Hippocampal formation (tissue), 2 donors: ENCODE data around the gene SORCS1.

ENCODE experiments used
- DNase-seq, 2 donors: peaks; one replicate each; lab custom pipeline; 2025; lab: John Stamatoyannopoulos, UW

The SORCS1 gene

DNA sequence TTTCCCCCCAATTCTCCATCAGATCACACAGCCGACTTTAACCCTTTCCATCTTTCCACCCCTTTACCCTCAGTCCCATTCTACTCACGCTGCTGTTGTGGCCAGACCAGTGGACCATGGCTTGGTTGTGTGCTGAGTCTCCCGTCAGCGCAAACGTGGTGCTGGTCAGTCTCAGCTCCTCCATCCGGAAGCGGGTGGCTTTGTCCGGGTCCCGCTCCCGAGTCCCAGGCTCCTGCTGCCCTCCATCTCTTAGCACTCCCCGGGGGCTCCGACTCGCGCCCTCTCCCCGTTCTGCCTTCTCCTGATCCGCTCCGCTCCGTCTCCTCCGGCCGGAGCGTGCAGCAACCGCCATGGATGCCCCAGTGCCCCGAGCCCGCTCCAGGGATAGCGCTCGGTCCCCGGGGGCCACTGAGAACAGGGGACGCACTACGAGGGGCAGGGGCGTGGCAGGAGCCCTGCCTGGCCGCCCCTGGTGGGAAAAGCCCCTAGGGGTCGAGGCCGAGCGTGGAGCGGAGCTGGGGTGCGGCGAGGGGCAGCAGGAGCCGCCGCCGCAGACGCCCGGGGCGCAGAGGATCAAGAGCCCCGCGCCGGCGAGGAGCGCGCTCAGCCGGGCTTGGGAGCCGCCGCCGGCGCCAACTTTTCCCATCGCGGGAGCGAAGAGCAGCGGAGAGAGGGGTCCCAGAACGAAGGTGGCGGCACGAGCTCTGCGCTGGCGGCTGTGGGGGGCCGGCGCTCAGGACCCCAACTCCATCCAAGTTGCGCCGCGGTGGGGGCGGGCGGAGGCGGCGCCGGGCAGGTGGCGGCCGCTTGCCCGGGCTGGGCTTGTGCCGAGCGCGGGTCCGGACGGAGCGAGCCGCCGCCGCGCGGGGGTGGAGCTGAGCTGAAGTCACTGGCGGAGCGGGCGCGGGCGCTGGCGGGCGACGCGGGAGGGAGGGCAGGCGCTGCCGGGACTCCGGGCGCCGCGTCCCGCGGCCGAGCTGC is at the start of gene SORCS1:
TSS of gene SORCS1 (minus strand) at position 826 of the 981 bp plus-strand sequence.
- DNase-seq = no peak

DNA sequence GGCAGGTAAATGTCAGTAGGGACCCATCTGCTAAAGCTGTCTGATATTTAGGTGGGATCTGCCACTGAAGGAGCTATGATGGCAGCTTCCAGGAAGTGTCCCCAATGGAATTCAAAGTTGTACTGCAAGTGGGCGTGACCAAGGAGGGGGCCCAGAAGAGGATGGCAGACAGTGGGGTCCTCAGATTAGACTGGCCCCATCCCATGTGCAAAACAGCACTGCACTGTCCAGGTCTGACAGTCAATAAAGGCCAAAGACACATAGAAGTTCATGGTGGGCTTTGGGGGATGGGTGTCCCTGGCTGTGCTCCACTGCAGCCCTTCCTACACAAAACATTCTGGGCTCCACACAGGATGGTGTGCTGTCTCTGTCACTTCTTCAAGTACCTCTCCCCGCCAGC is 49.8 kb upstream of the SORCS1 start:
- no peak for DNase-seq

DNA sequence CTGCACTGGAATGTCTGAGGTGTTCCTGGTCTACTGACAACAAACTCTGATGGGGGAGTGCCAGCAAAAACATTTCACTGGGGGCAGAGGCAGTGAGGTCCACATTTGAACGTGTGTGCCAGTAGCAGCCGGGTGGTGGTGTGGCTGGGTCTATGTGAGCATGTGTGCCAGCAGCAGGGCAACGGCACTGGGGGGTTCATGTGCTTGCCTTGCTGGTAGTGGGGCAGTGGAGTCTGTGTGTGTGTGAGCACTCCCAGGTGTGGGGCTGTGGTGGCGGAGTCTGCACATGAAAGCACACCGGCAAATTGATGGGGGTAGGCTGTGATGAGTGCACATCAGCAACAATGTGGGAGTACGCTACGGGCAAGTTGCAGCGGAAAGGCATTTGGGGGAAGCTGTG is 49.4 kb upstream of the SORCS1 start:
- DNase-seq = no peak

DNA sequence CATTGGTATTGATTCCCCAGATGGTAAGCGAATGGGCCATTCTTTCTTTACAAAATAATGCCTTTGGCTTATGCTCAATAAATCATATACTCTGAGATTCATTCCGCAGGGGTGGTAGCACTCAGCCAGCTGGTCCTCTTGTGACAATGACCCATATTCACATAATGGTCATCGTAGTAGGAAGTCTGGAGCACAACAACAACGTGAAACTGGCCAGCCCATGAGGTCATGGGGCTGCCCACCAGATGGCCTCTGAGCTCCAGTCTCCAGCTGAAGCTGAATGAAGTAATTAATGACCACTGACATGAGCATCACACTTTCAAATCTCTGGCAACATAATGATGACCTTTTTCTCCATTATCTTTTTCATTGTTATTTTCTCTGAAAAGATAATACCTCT is 42.3 kb upstream of the SORCS1 start:
- no peak for DNase-seq

DNA sequence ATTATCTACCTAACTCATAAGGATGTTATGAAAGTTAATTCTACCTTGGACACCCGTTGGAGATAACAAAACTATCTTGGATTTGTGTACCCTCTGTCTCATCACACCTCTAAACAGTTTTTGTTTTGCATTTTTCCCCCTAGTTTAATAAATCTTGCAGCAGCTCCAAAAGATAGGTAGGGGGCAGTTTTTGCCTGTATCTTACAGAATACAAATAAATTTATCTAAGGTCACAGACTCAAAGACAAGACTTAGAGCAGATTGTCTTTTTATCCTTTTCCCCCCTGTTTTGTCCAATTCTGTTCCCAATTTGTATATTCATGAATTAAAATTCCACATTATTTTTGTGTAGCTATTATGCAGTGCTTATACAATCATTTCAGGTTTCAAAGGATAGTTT is 5.0 kb upstream of the SORCS1 start:
- DNase-seq = no peak

DNA sequence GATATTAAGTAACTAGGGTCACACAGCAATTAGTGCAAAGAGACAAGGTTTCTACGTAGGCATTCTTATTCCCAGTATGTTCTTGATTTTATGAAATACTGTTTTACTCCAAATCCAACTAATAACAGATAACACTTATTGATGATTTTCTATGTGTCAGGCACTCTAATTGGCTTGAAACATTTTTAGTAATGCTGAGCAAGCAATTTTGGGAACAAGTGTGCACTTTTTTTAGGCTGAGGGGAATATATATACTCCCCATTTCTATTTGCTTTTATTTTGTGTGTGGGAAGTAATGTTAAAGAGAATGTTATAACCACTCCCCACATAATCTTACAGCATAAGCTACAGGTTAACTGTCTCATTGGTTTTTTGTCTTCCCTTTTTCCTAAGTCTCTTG is 4.2 kb upstream of the SORCS1 start:
- DNase-seq = no peak

DNA sequence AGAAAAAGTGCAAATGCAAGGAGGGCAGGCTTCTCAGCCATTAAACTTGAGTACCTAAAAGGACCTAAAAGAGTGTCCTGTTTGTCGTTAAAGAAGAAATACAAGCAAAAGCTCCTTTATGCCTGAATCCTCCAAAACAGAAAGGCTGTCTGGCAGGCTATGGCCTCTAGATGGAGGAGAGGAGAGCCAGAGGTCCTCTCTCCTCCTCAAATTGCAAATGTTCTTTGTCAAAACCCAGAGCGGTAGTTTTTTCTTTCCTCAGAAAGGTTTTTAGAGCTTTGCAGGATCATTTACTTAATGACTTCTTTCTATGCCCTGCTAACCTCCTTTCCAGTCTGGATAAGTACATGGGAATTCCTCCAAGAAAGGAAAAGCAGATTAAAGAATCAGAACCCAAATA is 1.9 kb upstream of the SORCS1 start:
- no peak for DNase-seq

DNA sequence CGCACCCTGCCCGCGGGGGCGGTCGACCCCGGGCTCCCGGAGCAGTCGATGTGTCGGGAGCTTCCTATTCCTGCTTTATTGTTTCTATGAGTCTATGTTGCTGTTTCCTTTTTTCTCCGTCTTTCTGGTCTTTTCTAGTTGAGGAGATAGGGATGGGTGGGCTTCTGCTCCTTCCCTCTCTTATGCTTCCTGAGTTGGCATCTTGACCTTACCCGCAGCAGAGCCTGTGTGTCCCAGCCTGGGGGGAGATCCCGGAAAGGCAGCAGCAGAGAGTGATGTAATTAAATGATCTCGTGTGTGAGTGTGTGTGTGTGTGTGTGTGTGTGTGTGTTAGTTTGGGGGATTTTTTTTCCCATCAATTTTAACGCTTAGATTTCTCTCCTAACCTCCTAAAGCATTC is 486 bp upstream of the SORCS1 start:
- no peak for DNase-seq

DNA sequence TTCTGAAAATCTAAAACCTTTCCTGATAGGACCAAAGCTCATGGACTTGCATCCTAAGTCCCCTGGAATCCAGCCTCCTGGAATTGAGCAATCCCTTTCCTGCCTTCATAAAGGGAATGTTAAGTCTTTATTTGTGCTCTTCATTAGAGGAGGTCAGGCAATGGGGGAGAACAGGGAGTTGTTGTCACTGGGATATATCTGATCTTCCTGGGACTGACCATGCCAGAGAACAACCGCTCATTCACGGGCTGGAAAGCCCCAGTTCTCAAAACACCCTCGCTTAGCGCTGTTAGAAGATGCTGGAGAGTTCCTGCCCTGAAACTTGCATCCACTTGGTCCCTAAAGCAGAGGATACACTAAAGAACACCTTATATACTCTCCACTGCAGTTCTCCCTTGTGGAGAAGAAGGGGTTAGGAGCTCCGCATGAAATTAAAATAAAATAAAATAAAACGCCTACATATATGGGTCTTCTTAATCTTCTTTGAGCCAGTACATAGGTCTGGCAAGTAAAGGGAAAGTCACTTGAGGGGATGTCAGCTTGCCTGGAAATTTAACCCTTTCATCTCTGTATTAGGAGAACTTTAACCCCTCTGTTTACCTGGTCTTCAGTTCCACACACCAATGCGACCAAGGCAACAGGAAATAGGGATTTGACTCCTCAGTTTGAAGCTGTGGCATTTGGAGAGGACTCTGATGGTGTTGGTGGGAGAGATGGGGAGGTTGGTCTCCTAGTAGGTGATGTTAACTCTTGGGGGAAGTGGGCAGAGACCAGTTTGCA is 1.2 kb downstream of the SORCS1 start:
- DNase-seq = no peak

DNA sequence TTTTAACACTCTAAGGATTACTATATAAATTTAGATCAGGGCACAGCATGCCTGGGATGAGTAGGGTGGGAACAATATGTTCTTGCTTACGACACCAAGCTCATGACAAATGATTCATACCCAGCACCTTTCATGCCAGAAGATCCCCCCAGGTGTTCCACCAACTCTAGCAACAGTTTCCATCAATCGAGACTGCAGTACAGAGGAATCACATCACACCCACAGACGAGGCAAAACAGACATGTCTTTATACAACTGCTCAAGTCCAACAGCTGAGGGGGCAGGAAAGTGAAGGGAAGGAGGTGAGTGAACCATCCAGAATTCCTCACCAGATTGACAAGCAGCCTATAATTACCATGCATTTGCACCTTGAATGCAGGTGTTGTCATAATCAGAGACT is 3.6 kb downstream of the SORCS1 start:
- DNase-seq = no peak

DNA sequence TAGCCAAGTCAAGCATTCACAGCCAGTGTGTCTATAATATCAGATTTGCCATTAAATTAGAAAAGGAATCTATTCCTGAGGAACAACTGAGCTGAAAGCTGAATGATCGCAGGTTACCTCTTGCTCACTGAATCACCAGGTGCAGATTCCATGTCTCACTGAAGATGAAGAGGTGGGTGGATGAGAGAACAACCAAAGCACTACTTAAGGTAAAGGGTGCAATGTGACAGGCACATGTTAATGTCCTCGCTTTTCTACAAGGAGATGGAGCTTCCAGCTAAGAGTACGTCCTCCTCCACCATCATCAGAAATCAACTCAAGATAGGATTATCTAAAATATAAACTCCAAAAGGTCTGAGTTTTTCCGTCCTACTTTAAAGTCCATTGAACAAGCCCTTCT is 4.6 kb downstream of the SORCS1 start:
- no peak for DNase-seq

DNA sequence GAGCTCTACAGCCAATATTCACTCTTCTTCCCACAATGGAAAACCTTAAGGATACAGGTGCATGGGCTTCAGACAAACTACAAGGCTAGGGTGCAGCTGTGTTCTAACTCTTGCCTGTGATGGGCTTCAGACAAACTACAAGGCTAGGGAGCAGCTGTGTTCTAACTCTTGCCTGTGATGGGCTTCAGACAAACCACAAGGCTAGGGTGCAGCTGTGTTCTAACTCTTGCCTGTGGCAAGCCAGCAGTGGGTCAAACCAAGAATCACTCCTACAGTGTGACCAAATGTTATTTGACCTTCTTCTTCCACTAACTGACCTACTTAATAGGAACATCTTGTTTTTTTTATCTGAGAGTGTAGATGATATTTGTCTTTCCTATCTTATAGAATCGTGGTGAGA is 7.4 kb downstream of the SORCS1 start:
- no peak for DNase-seq

DNA sequence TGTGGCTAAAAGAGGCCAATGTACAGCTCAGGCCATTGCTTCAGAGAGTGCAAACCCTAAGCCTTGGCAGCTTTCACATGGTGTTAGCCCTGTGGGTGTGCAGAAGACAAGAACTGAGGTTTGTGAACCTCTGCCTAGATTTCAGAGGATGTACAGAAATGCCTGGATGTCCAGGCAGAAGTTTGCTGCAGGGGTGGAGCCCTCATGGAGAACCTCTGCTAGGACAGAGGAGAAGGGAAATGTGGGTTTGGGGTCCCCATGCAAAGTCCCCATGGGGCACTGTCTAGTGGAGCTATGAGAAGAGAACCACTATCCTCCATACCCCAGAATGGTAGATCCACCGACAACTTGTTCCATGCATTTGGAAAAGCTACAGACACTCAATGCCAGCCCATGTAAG is 12.4 kb downstream of the SORCS1 start:
- DNase-seq = no peak

DNA sequence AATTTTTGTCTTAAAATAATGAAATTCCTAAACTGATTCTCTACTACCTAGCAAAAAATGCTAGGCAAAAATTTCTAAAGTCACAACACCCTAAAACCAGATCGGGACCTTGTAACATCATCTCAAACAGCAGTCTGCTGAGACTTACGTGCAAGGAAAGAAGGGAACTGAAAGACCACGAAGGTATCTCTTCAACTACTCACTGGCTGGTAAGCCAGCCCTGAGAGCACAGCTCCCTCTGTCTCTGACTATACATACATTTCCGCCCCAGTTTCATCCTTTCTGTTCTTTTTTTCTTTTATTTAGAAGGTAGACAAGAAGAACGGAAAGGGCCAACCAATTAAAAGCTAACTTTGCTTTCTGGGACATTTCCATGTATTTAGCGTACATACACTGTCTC is 15.6 kb downstream of the SORCS1 start:
- DNase-seq = no peak

DNA sequence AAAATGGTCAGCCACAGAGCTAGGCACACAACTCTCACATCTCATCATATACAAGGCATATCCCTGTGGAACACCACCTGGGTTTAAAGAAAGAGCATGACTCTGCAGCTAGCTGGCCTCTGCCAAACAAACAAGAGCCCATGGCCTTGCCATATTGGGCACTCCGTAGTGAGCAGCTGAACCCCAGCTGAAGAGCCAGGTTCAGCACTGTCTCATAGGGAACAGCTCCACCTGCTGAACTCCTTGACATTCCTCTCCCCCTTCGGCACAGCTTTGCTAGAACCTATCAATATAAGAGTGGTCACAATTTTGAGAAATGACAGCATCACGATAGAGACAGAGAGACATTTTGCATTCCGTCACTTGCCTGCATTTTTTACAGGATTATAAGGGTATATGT is 20.0 kb downstream of the SORCS1 start:
- DNase-seq = no peak

DNA sequence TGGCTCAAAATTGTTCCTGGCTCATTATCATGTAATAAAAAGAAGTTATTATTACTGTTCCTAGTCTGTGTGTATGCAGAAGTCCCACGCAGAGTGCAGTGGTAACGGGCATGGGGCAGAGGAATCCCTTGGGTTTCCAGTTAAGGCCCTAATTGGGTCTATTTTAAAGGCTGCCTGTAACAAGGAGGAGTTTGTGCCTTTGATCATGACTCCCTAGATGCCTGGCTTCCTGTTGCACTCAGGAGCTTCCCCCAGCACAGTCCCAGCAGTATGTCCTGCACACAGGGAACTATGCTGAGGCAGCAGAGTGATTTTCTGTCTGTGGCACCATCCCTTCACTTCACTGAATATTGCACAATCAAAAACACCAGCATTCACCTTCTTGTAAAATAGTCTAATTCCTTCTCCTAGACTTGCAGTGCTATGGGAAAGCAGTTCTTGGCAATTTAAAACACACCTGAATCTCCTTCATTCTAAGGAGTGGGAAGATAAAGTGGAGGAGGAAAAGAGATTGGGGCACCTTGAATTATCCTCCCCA is 22.9 kb downstream of the SORCS1 start:
- no peak for DNase-seq

DNA sequence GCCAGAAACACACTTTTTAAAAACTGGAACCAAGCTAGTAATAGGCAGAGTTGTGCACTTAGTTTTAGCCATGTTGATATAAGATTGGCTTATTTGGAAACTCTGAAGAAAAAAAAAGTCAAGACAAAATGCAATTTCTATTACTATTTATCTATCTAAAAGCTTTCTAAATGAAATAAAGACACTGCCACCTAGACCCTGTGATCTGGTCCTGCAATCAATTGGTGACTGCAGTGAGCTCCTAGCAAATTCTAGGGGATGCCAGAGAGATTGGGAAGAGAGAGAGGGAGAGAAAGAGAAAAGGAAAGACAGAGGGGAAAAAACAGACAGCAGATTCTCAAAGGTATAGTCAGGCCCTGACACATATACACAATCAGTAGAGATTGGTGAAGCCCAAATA is 25.3 kb downstream of the SORCS1 start:
- no peak for DNase-seq

DNA sequence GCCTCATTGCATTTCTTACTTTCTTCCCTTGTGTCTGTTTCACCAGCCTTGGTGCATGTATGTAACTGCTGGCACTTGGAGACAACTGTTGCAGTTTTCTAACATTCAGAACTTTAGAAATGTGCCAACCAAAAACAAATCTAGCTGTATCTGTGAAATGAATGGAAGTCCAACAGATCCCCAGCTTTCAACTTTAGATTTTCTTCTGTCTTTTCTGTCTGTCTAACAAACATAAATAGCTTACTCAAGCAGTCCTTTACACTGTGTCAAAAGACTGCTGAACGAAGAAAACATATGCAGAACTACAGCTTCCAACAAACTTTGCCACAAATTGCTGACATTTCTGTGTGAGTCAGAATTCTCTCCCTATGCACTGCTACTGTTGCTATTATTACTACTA is 30.9 kb downstream of the SORCS1 start:
- no peak for DNase-seq

DNA sequence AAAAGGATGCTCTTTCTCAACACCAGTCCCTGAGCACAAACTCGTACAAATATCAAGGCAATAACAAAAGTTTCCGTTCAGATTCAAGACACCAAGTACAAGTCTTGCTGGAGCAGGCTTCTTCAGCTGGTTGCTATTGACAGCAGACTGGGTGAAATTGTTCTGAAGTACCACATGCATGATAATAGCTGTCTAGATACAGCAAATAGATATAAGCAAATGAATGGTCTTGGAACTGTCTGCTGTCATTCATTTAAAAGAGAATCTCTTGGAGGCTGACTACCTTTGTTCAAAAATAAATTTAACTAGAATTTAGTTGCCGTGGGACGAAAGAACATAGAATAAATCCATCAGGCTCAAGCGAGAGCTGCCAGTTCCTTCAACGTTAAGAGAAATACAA is 35.5 kb downstream of the SORCS1 start:
- DNase-seq = no peak

DNA sequence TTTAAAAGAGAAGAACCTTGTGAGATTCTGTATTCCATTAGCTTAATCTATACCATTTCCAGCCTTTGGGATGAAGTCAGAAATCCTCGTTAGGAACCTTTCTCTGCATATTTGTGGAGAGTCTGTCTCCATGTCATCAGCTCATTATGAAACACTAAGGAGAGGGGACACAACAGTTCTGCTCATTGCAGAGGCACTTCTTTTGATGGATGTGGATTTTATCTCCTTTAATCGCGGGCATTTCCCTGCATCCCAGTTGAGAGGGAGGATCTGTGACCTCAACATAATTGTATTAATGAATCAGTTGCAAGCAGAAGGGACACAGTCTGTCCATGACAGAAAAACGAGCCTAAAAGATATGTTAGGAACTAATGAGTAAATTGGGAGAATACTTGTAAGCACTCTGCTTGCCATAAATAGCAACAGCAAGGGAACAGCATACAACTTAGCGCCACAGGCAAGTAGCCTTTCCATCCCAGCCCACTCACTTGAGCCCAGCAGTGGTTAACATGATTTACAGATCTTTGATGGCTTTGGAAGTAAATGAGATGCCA is 37.9 kb downstream of the SORCS1 start:
- DNase-seq = no peak

DNA sequence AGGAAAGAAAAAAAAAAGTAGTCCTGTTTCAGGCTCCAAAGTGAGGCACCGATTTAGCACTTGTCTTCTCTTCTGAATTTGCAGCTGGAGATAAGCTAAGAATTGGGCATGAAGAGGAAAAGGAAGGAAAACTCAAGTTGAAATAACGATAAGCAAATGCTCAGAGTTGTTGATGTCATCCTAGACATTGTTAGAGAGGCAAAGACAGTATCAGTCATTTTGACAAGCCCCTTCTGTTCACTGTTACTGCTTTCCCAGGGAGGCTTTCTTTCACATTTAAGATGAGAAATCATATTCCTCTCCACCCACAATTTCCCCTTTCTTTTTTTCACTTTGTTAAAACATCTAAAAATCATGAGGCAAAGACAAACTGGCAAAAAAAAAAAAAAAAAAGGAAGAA is 41.8 kb downstream of the SORCS1 start:
- DNase-seq = no peak

DNA sequence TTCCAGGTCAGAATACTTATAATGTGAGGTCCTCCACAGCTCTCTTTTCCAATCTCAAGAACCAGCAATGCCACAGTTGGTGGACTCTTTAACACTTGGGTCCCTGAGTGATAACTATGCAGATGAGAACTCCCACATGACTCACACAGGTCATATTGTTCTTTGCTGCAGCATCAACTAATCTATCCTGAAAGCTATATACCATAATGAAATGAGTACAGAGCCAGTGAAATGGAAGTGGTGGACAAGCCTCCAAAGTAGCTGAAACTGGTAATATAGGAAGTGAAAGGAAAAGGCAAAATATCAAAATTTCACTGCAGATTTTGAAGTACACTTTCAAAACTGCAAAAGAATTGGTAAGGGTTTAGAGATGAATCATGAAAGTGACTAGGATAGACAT is 45.6 kb downstream of the SORCS1 start:
- DNase-seq = no peak
